Lower leg skin (tissue), 3 donors: Measurements from ENCODE around the gene BCO1.

Experiments used
- CTCF ChIP-seq, 3 donors: fragments of 450-650 bp; IDR thresholded peaks; one replicate each; pipeline ENCODE4 v1.5.1; 2016; ENCODE audit warnings: antibody characterized with exemption in 3 of 3, mild to moderate bottlenecking in 3 of 3, moderate library complexity in 2 of 3
- POLR2A ChIP-seq, 2 donors: fragments of 450-650 bp; IDR thresholded peaks; one replicate each; pipeline ENCODE4 v1.6.1; 2016 to 2017; ENCODE audit warnings: antibody characterized with exemption in 2 of 2, mild to moderate bottlenecking in 1 of 2, moderate library complexity in 1 of 2

GRCh38 chr16:81254922-81255526, 16.5 kb downstream of the BCO1 start:
- TF ChIP-seq CTCF (IDR thresholded peaks at IDR 0.05): no peak
- TF ChIP-seq POLR2A (IDR thresholded peaks at IDR 0.05): no peak
